NCI-H226 (cell line): Measurements from ENCODE around the gene KIAA0825.

ENCODE experiments used
- DNase-seq: peaks from one replicate; pipeline ENCODE4 v3.0.0-alpha.2; 2015

KIAA0825 gene

DNA sequence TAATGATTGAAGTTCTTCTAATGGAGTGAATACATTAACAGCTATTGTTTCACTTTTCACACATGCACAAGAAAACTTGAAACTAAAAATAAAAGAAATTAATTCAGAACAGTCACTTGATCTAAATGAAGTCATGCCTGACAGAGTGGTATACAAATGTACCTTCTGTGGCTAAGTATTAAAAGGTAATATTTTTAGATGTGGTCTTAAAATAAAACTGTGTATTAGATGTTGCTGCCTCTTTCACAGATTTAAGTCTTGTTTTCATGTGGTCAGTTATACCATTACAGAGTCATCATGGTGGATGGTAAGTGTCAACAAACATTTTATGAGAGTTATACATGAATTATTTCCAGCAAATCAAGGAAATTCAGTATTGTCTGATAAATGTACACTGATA lies 47.0 kb downstream of the KIAA0825 start:
- no peak for DNase-seq

GRCh38 chr5:94564812-94565211 lies 53.6 kb downstream of the KIAA0825 start:
- DNase-seq, result no peak

GRCh38 chr5:94562327-94562971 lies 56.0 kb downstream of the KIAA0825 start:
- DNase-seq, result no peak

DNA sequence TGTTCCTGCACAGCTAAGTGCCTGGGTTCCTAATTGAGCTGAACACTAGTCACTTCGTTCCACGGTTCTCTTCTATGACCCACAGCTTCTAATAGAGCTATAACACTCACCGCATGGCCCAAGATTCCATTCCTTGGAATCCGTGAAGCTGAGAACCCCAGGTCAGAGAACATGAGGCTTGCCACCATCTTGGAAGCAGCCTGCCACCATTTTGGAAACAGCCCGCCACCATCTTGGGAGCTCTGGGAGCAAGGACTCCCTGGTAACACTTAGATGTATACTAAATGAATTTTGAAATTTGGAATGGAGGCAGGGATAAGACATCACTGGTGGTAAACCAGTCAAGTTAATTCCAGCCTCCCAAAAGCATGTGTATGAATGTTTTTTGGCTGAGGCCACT lies 60.4 kb downstream of the KIAA0825 start:
- DNase-seq, result no peak

DNA sequence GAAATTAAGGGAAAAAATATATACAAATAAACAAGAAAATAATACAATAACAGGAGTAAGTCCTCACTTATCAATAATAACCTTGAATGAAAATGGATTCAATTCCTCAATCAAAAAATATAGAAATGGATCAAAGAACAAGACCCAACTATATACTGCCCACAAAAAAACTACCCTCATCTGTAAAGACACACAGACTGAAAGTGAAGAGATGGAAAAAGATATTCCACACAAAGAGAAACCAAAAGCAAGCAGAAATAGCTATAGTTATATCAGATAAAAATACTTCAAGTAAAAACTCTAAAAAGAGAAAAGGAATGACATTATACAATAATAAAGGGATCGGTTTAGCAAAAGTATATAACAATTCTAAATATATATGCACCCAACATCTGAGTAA lies 66.5 kb downstream of the KIAA0825 start:
- DNase-seq, result no peak

GRCh38 chr5:94545870-94546625 lies 72.4 kb downstream of the KIAA0825 start:
- DNase-seq, result no peak

- no peak for DNase-seq
Measured at GRCh38 chr5:94544875-94545547, 73.4 kb downstream of the KIAA0825 start.

- no peak for DNase-seq
Measured at GRCh38 chr5:94544031-94544650, 74.3 kb downstream of the KIAA0825 start.

- no peak for DNase-seq
Measured at GRCh38 chr5:94540856-94541494, 77.4 kb downstream of the KIAA0825 start.

DNA sequence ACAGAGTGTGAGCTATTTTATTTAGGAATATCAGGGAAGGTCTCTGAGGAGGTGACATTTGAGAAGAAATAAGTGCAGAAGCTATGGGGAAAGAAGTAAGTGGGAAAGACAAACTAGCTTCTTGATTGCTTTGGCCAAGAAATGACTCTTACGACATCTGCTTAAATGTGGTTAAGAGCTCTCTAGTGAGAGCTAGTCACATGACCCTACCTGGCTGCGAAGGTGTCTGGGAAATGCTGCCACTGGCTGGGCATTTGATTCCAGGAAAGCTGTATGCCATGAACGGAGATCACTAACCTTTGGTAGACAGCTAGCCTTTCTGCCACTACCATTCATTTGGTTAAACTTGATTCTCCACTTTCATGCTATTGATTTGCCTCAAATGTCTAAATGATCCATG lies 80.1 kb downstream of the KIAA0825 start:
- no peak for DNase-seq

DNA sequence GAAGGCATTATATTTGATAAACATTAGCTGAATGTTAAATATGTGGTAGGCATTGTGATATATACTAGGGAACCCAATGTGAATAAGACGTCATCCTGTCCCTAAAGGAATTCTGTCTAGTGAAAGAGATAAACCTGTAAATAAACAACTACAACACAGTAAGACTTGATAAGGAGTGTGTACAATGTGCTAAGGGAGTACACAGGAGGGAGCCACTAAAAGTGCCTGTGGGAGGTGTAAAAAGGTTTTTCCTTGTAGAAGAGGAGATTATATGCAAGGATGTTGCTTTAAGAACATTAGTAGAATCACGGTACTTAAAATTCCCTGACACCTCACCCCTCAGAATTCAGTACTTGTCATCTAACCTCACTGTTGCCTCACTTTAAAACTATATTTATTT lies 91.7 kb downstream of the KIAA0825 start:
- DNase-seq, result no peak

GRCh38 chr5:94524841-94525697 lies 93.3 kb downstream of the KIAA0825 start:
- no peak for DNase-seq

DNA sequence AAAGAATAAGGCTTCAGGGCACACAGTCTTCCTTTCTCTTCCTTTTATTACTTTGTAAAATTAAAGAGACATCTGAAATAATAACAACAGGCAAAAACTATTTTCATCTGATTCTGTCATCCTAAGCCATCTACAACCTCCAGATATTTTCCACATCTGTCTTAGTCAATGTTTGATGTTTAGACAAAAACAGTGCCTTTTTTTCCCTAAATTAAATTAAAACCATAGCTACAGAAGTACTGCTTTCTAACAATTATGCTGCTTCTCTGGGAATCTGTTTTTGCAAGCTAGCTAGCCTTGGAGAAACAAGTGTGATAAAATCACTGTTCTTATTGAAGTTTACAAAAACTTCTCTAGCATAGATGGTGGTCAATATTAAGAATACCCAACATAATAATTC lies 95.4 kb downstream of the KIAA0825 start:
- no peak for DNase-seq

DNA sequence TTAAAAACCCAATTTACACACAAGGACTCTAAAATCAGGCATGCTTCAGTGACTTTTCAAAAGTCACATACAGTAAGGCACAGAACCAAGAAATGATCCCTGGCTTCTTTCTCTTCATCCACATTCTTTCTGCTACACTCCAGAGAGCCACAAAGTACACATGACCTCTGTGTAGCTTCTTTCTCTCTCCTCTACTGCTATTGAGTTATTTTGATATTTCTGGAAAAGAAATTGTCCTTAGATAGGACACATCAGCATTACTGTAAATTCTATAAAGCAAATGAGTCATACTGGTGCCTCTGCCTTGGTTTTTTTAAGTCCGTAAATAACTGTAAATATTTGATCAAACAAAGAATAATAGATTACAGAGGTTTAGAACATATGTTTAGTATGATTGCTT lies 96.3 kb downstream of the KIAA0825 start:
- DNase-seq, result no peak

DNA sequence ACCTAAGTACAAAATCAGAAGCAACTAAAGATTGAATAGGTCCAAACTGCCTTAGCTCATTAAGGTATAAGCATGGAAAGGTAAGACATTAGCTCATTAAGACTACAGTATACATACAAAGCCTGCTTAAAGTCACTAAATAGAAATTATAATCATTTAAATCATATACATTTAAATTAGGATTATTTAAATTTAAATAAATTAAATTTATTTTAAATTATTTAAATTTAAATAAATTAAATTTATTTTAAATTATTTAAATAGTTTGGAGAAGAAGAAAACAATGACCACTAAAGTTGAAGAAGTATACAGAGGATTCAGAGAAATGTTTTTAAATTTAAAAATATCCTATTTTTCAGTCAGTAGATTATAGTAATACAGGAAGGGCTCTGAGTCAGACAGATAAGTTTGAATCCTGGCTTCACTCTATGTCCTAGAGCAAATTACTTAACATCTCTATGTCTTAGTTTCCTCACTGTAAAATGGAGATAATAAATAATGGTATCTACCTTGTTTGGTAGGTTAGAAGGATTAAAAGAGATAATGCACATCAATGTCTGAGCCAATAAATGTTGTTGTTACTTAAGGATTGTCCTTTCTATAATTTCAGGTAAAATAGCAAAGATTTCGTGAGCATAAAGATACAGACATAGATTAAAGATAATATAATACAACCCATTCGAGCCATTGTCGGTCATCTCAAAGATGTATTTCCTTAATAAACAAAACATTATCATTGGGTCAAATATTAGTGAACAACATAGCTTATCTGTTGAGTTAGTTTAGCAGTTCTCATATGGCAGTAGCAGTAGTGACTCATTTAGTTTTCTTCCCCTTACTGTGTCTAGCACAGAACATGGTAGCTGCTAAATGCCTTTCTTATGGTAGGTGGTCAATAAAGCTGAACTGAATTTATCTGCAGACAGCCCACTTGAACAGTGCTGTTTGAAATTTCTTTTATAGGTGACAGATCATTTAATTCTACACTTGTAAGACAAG lies 100.6 kb downstream of the KIAA0825 start:
- peak; percentile 54 for DNase-seq

DNA sequence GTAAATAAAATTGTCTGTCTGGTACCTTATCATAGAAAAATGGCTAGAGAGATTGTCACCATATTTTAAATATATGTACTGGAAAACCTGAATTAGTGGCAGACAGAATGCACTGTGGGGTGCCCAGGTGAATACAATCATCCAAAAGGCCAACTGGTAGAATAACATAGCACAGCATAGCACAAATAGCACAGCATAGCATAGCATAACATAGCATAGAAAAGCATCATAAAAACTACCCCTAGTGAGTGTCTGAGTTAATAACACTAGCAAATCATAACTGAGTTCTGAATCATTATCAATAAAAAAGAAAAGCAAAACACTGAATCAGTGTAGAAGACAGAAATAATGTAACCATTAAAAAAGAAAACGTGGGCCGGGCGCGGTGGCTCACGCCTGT lies 102.3 kb downstream of the KIAA0825 start:
- no peak for DNase-seq

DNA sequence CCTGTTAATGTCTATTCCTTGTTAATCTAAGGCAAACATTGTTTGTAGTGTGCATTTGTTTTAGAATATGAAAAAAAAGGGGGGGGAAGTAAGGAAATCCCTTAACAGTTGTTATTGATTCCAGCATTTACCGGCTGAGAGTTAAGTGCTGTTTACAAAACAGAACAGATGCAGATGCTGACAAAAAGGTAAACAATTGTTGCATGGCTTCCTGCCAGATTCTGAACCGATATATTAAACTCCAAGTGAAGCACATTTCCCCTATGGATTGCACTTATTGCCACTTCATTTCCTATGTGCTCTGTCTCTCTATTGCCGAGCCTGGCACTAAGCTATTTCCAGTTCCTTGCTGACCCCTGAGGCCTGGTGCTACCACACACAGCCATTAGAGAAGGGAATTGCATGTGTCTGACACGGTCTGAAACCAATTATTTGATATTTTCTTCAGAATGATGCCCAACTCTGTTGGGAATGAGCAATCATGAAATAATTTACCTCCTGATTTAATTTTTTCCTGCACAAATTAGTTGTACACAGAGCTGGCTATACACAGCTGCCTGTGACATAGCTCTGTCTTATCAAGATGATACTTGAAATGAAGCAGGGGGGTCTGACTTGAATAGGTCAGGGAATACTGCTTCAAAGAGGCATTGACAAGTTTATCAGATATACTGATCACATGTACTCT lies 109.8 kb downstream of the KIAA0825 start:
- no peak for DNase-seq

DNA sequence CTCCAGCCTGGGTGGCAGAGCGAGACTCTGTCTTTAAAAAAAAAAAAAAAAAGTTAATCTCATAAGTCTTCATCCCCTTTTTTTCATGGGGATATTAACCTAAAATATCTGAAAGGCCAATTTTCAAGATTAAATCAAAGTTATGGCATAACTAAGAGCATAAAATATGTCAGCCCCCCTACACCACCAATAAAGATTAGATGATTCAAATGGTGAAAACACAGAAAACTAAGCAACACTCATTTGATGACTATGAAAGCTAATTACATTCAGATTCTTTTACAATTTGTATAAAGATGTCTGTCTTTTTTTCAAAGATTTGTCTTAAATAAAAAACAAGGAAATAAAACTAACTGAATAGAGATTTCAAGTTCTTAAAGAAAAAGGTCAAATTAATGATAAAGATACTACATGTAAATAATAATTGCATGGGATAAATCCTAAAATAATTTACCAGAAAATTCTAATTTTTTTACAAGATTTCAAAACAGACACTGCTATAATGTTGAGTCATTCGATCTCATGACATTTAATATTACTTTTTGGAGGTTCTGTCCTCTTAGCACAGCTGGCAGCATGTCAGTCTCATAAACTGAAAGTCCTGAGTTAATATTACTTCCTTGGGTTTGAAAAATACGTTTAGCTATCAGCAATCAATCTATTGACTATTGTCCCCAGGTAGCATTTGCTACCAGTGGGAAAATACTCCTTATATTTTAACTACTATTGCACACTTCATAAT lies 112.9 kb downstream of the KIAA0825 start:
- no peak for DNase-seq

- no peak for DNase-seq
Measured at GRCh38 chr5:94503677-94504076, 114.7 kb downstream of the KIAA0825 start.

- no peak for DNase-seq
Measured at GRCh38 chr5:94501365-94501764, 117.0 kb downstream of the KIAA0825 start.
